ENCODE data around the gene TMEM98.

GRCh38 chr17:32913593-32913992 lies 14.4 kb upstream of the TMEM98 start:
- TF ChIP-seq CTCF (IDR thresholded peaks at IDR 0.05) (no peak), POLR2A (IDR thresholded peaks at IDR 0.05; ENCODE audit: low read depth) (no peak), POLR2AphosphoS5 (IDR thresholded peaks at IDR 0.05) (no peak)

Data from esophagus muscularis mucosa (tissue), 3 donors.